ENCODE results near the gene GCG.

Gene GCG

GRCh38 chr2:162099836-162100235, 52.2 kb downstream of the GCG start:
- no peak for DNase-seq (ENCODE audit: low read depth)

Measured in EH (cell line).